ENCODE results near the gene SEMA4B.
"Not testable (repeated sequence)": the region's sequence is repeated elsewhere in the genome, so short reads cannot be mapped to it uniquely, and the experiment has no call there.

Gene SEMA4B

DNA sequence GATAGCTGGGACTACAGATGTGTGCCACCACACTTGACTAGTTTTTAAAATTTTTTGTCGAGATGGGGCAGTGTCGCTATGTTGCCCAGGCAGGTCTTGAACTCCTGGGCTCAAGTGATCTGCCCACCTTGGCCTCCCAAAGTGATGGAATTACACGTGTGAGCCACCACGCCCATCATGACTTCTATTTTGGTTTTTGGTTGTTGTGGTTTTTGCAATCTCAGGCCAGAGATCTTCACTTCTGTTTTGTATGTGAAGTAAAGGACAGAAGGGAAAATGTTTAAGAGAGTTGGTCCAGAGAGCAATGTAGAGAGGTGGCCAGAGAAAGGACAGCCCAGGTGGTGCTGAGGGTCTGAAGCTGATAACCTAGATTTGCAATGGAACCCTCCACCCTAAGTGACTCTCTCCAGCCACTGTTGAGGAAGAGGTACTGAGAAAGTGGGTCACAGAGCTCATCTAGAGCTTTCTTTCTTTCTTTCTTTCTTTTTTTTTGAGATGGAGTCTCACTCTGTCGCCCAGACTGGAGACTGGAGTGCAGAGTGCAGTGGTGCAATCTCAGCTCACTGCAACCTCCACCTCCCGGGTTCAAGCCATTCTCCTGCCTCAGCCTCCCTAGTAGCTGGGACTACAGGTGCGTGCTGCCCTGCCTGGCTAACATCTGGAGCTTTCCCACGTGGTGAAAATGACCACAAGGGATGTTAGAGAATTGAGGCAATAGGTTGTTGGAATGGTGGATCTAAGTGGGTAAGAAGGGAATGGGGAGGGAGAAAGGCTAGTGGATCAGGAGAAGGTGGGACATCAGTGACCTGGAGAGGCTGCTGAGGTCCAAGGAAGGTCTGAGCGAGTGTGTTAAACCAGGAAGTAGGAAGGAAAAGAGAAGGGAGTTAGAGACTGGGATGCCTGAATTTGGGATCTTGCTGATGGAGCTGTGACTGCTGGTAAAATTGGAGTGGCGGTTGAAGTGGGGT lies 22.4 kb upstream of the SEMA4B start:
- ChIA-PET CTCF (interaction anchor here (0.9 to 2.0 kb wide), 8 partner anchors 10 to 43 kb away, joined by 3 to 7 read pairs (median 4); no protein-coding TSS in a partner anchor), POLR2A (no interaction called here)

DNA sequence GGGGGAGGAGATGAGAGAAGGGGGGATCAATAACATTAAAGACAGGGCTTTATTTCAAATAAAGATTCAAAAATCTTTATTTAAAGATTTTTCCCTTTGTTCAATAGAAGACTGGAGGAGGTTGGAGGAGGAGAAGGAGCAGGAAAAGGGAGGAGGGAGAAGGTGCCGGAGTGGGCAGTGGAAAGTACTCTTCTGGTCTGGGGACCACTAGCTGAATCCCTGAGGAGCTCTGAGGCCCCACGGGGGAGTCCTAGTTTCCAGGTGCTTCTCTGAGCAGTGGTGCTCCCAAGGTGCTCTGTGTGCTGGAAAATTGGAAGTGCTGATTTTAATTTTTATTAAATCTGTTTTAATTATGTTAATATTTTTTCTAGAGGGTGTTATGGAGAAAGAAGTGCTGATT lies 19.4 kb upstream of the SEMA4B start:
- no peak for DNase-seq (ENCODE audit: extremely low spot score)
- TF ChIP-seq, protein P1, sequence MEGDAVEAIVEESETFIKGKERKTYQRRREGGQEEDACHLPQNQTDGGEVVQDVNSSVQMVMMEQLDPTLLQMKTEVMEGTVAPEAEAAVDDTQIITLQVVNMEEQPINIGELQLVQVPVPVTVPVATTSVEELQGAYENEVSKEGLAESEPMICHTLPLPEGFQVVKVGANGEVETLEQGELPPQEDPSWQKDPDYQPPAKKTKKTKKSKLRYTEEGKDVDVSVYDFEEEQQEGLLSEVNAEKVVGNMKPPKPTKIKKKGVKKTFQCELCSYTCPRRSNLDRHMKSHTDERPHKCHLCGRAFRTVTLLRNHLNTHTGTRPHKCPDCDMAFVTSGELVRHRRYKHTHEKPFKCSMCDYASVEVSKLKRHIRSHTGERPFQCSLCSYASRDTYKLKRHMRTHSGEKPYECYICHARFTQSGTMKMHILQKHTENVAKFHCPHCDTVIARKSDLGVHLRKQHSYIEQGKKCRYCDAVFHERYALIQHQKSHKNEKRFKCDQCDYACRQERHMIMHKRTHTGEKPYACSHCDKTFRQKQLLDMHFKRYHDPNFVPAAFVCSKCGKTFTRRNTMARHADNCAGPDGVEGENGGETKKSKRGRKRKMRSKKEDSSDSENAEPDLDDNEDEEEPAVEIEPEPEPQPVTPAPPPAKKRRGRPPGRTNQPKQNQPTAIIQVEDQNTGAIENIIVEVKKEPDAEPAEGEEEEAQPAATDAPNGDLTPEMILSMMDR (IDR thresholded peaks at IDR 0.05; ENCODE audit: control extremely low read depth, extremely low read depth, low read depth, missing control alignments), result no peak
- ChIA-PET POLR2A (no interaction called here), CTCF (interaction anchor here (0.9 to 1.3 kb wide), 2 partner anchors 16 to 18 kb away, joined by 3 read pairs; no protein-coding TSS in a partner anchor)

More for the DNA sequence above, 22.4 kb upstream of the SEMA4B start:
- no peak for DNase-seq (ENCODE audit: extremely low spot score)
- TF ChIP-seq, protein P1 (IDR thresholded peaks at IDR 0.05; ENCODE audit: control extremely low read depth, extremely low read depth, low read depth, missing control alignments), result no peak

DNA sequence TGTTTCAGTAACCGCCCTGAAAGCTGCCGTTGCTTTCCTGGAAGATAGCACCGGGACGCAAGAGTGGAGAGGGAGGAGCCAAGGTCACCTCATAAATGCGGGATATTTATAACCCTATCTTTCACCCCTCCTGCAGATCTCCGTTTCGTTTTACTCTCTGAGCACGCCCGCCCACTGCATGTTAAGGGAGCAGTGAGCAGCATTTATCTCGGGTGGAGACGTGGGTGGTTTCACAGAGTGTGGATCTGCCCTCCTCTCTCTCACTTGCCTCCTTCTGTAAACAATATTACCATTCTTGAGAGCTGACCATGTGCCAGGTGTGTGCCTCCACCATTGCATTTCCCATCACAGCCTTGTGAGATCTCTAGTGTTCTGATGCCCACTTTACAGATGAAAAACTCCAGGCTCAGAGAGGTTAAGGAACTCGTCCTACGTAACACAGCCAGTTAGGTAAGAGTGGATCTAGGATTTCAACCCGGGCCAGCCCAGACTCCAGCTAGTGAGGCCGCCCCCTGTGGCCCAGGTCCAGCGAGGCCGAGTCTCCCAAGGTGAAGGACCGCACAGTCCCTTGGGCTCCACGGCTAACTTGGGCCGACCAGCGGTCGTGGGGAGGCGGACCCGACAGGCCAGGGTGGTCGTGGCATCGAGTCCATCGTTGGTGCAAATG lies 16.9 kb upstream of the SEMA4B start:
- TF ChIP-seq, protein P1 (IDR thresholded peaks at IDR 0.05; ENCODE audit: control extremely low read depth, extremely low read depth, low read depth, missing control alignments), result no peak
- CTCF ChIA-PET, result no interaction called here
- peak; percentile 78 for DNase-seq (ENCODE audit: extremely low spot score)
- POLR2A ChIA-PET, result no interaction called here

DNA sequence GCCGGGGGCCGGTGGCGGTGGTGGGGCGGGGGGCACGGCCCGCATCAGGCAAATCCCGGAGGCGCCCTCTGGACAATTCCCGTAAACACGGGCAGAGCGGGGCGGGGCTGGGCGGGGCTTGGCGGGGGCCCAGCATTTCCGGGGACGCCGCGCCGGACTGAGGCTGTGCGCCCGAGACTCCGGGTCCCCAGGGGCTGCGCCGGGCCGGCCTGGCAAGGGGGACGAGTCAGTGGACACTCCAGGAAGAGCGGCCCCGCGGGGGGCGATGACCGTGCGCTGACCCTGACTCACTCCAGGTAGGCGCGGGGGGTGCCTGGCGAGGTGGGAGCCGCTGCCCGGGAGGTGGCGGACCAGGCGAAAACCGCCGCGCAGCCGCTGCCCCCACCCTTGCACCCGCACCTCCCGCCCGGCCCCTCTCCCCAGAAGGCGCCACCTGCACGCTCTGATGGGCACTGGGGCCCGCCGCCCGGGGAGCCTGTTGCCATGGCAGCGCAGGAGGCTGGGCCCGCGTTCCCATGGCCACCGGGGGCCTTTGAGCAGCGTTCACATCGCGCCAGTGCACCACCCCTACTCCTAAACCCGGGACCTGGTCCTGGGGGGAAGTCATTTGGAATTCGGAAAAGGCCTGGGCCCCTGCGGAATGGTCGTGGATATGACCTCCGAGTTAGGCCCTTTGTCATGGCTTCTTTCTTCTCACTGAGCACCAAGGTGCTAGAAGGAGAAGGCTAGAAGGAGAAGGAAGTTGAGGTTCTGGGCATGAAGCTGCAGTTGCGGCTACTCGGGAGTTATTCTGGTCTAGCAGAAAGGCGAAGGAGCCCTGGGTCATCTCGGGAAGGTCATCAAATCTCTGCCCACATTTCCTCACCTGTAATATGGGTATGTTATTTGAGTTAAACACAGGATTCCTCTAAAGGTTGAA lies 16.1 kb upstream of the SEMA4B start:
- peak; percentile 87 for DNase-seq (ENCODE audit: extremely low spot score)
- ChIA-PET CTCF (interaction anchor here (1.1 kb wide), 1 partner anchor 16 kb away, joined by 5 read pairs; the partner anchor contains the start of gene SEMA4B), POLR2A (no interaction called here)
- TF ChIP-seq, protein P1 (IDR thresholded peaks at IDR 0.05; ENCODE audit: control extremely low read depth, extremely low read depth, low read depth, missing control alignments), result no peak

DNA sequence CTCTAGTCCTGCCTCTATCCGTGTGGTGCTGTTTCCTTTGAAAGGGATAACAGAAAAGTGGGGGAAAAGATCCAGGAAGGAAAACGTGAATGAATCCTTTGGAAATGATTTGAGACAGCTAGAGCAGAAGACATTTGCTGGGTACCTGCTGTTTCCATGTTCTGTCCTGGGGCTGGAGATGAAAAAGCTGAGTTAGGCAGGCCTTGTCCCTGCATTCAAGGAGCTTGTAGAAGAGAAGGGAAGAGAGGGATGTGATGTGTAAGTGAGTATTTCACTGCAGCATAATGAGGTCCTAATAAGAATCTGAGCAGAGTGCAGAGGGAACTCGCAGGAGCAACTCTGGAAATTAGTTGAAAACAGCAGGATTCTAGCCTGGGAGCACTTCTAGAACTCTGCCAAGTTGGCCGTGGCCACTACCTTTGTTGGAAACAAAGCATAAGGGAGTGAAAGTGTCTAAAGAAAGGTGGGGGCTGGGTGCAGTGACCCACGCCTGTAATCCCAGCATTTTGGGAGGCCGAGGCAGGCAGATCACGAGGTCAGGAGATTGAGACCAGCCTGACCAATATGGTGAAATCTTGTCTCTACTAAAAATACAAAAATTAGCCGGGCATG lies 13.8 kb upstream of the SEMA4B start:
- POLR2A ChIA-PET, result interaction anchor here (0.6 kb wide), 1 partner anchor 69 kb away, joined by 3 read pairs; no protein-coding TSS in a partner anchor
- CTCF ChIA-PET, result interaction anchor here (1.2 to 1.8 kb wide), 3 partner anchors 13 to 103 kb away, joined by 3 to 4 read pairs (median 3); partner anchors contain the start of gene SEMA4B
- TF ChIP-seq, protein P1 (IDR thresholded peaks at IDR 0.05; ENCODE audit: control extremely low read depth, extremely low read depth, low read depth, missing control alignments), result no peak
- no peak for DNase-seq (ENCODE audit: extremely low spot score)

DNA sequence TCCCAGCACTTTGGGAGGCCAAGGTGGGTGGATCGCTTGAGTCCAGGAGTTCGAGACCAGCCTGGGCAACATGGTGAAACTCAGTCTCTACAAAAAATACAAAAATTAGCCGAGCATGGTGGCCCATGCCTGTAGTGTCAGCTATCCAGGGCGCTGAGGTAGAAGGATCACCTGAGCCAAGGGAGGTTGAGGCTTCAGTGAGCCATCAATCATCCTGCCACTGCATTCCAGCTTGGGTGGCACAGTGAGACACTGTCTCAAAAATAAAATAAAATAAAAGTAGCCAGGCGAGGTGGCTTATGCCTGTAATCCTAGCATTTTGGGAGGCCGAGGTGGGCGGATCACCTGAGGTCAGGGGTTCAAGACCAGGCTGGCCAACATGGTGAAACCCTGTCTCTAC lies 13.1 kb upstream of the SEMA4B start:
- CTCF ChIA-PET, result interaction anchor here (1.8 kb wide), 1 partner anchor 15 kb away, joined by 3 read pairs; no protein-coding TSS in a partner anchor
- POLR2A ChIA-PET, result not testable (repeated sequence)

More for the DNA sequence above, 13.1 kb upstream of the SEMA4B start:
- not testable (repeated sequence) for DNase-seq (ENCODE audit: extremely low spot score)
